Right ventricle myocardium inferior (tissue), 1 donor: ENCODE measurements around the gene RAB27A. TPM values are rescaled to one million over a fixed set of nuclear protein-coding genes. Genes with fewer than 3 reads are reported as not detected.
A peak's percentile ranks its signal among the peaks of the same experiment; 100 is the strongest.
"Not testable (repeated sequence)": the region's sequence is repeated elsewhere in the genome, so short reads cannot be mapped to it uniquely, and the experiment has no call there.

Experiments used
- ATAC-seq: fragments of 200-7000 bp; cut with Tn5 transposase; one replicate; pipeline ENCODE4 v1.9.1; 2020; ENCODE audit warnings: mild to moderate bottlenecking, moderate library complexity
- DNase-seq: peaks from one replicate; pipeline ENCODE4 v3.0.0; 2021; ENCODE audit errors: missing footprints
- intact Hi-C: fragments of 100-400 bp; cut with DNase I; formaldehyde crosslinking; loops from one replicate; pipeline ENCODE4 v1.11.0; 2022
- total RNA-seq: library from RNA; stranded (reverse); fragmentation: NEBNext Ultra II Directional; extraction: Animal tissue kit (Norgen Biotek cat#: 25700); gene quantifications from one replicate; pipeline ENCODE4 v1.2.1, GENCODE V29; 2021
- donor health status: DM: no; HTN: yes; CAD: no; lungs with severe emphysema.

RAB27A gene
- total RNA-seq, 1 donor from 2014 or later: 6.1 TPM

- DNase-seq (no peak), ATAC-seq (no peak)
- intact Hi-C loops: no loop called here
Observed at GRCh38 chr15:55284426-55284825, 5.2 kb downstream of the RAB27A start.

DNA sequence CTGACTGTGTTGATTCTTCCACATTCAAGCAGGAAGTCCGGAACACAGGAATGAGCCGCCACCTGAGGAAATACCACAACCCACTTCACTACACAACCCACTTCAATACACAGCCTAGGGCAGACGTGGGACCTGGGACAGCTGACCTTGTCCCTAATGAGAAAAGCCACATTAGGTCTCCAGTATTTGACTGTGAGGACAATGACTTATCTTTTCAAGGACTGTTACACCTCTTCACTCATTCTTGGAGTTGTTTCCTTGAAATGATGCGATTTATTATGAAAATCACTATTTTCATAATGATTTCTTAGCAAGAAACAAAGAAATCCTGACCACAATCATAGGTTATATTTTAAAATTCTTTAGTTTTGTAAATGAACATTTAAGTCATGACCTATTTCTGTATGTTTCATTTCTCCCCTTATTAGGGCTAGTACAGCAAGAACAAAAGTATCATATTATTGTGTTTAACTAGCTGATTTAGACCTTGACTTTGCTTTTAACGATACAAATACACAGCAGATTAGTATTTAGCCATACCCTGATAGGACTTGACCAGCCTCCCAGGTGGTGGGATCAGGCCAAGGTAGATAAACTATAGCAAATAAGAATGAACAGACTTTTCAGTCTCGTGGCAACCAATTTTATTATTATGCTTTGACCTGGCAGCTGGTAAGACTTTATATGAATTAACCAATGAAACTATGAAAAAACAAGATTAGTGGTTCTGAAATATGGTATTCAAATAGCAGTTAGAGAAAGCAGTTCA, 6.0 kb downstream of the RAB27A start:
- DNase-seq (no peak), ATAC-seq (no peak)
- intact Hi-C loops: no loop called here

- intact Hi-C loops: no loop called here
- no peak for ATAC-seq
- DNase-seq: no peak
Observed at GRCh38 chr15:55282284-55282833, 7.3 kb downstream of the RAB27A start.

DNA sequence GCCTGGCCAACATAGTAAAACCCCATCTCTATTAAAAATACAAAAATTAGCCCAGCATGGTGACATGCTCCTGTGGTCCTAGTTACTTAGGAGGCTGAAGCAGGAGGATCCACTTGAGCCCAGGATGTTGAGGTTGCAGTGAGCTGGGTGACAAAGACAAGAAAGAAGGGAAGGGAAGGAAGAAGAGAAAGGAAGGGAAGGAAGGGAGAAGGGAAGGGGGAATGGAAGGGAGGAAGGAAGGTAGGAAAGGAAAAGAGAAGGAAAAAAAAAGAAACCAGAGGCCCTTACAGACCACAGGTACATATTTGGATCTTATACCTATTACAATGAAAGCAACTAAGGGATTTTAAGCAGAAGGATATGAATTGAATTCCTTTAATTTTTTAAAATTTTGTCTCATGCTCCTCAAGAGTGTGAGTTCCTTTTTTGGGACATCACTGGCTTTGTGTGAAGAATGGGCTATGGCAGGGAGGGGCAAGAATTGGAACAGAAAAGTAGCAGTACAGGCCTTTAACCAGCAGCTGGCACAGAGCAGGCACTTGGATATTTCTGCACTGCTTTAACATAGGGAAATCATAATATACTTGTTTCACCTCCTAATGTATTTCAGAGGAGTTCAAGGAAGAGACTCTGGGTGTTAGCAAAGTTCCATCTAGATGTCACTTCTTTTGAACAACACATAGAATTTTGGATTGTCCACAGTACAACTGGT, 7.9 kb downstream of the RAB27A start:
- intact Hi-C loops: no loop called here
- ATAC-seq: no peak
- DNase-seq: no peak

DNA sequence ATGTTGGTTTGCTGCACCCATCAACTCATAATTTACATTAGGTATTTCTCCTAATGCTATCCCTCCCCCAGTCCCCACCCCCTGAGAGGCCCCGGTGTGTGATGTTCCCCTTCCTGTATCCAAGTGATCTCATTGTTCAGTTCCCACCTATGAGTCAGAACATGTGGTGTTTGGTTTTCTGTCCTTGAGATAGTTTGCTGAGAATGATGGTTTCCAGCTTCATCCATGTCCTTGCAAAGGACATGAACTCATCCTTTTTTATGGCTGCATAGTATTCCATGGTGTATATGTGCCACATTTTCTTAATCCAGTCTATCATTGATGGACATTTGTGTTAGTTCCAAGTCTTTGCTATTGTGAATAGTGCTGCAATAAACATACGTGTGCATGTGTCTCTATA, 9.0 kb downstream of the RAB27A start:
- DNase-seq, intact Hi-C loops, ATAC-seq: not testable (repeated sequence)

- intact Hi-C loops: no loop called here
- ATAC-seq: no peak
- no peak for DNase-seq
Observed at GRCh38 chr15:55279746-55280351, 9.8 kb downstream of the RAB27A start.

- no peak for ATAC-seq
- DNase-seq: no peak
- intact Hi-C loops: no loop called here
Observed at GRCh38 chr15:55279100-55279745, 10.4 kb downstream of the RAB27A start.

DNA sequence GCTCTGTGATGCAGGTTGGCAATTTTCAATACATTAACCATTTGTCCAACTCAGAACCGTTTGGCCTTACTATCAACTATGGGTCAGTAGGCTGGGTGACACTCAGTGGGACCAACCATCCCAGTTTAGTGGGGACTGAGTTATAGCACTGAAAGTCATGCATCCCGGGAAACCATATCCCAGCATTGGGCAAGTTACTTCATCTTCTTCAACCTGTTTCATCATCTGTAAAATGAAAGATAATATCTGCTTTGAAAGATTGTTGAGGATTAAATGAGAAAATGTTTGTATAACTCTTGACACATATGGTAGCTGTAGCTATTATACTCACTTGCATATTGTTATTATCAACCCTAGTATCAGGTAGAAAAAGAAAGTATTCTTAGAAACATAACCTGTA, 11.9 kb downstream of the RAB27A start:
- no peak for ATAC-seq
- intact Hi-C loops: no loop called here
- no peak for DNase-seq

- no peak for ATAC-seq
- DNase-seq: no peak
- intact Hi-C loops: no loop called here
Observed at GRCh38 chr15:55277116-55277564, 12.5 kb downstream of the RAB27A start.

- DNase-seq (no peak), ATAC-seq (no peak)
- intact Hi-C loops: no loop called here
Observed at GRCh38 chr15:55276324-55276723, 13.3 kb downstream of the RAB27A start.

DNA sequence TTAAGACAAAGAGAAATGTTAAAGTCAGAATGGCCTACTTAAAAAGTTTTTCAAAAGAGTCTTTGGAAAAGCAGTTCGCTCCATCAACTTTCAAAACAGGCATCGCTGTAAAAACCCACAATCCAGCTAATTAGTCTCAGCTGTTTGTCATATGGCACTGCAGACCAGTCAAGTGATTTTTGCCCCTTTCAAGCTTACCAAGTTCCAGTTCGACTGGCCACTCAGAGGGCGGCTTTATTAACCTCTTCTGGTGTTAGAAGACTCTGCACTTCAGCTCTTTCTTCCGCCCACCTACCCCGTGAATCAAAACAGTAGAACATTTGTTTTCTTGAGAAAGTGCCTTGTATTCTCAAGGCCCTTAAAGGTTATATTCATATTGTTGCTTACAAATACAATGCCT, 19.3 kb downstream of the RAB27A start:
- ATAC-seq (no peak), DNase-seq (no peak)
- intact Hi-C loops: no loop called here

- no peak for ATAC-seq
- intact Hi-C loops: no loop called here
- no peak for DNase-seq
Observed at GRCh38 chr15:55268176-55268695, 21.4 kb downstream of the RAB27A start.

- ATAC-seq (peak; percentile 59), DNase-seq (peak; percentile 84)
- intact Hi-C loops: no loop called here
Observed at GRCh38 chr15:55267401-55268175, 22.0 kb downstream of the RAB27A start.

DNA sequence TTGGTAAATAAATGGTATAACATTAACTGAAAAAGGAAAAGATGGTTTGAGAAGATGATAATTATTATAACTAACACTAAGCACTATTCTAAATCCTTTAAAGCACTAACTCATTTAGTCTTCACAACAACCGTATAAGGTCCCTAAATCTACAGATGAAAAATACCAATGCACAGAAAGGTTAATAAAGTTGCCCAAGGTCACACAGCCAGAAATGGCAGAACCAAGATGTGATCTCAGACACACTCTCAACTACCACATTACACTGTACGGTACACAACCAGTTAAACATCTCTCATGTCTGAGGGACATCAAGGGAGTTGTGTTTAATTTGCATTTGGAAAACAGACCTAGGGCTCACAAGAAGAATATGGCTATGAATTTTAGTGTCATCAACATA, 23.1 kb downstream of the RAB27A start:
- ATAC-seq (no peak), DNase-seq (no peak)
- intact Hi-C loops: no loop called here

DNA sequence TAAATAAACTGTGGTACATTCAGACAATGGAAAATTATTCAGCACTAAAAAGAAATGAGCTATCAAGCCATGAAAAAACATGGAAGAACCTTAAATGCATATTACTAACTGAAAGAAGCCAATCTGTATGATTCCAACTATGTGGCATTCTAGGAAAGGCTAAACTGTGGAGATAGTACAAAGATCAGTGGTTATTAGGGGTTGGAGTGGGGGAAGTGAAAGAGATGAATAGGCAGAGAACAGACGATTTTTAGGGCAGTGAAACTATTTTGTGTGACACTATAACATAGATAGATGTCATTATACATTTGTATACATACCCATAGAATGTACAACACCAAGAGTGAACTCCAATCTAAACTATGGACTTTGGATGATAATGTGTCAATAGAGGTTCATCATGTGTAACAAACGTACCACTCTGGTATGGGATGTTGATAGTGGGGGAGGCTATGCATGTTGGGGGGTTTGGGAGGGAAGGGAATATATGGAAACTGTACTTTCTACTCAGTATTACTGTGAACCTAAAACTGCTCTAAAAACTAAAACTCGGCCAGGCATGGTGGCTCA, 29.0 kb downstream of the RAB27A start:
- ATAC-seq (no peak), DNase-seq (no peak)
- intact Hi-C loops: no loop called here

DNA sequence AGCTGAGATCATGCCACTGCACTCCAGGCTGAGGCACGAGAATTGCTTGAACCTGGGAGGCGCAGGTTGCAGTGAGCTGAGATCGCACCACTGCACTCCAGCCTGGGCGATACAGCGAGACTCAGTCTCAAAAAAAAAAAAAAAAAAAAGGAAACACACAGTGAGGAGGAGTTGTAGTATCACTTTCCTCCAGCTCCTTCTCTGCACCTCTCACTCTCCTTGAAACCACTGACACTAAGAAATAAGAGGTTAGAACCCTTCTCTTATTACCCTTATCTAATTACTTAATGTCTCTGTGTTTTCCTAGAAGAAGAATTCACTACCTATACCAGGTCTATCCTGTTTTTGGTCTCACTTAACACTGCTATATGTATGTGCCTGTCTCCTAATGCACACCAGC, 31.7 kb downstream of the RAB27A start:
- ATAC-seq (no peak), DNase-seq (no peak)
- intact Hi-C loops: no loop called here

DNA sequence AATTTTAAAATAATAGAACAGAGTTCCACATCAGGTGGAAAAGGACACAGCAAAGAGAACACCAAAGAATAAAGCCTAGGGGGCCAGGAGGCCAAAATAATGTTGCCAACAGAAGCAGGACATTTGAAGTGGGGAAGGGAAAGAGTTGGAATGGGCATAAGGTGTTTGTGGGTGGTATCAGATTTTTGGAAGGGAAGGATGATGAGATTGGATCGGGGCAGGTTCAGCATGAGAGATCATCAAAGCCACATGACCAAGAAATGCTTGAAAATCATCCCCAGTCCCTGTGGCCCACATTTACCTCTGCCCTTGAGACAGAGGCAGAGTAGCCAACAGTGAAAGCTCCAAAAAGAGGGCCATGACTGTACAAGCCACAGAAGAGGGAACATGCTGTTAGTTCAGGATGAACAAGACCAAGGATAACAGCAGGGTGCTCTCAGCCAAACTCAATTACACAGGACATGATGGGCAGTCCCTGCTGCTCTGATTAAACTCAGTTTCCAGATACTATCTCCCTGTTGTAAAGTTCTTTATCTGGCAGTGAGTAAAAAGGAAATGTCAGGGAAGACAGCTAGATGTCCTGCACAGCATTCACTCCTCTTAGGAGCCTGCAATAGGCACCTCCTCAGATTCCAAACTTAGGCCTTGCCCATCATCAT, 32.5 kb downstream of the RAB27A start:
- intact Hi-C loops: no loop called here
- ATAC-seq (no peak), DNase-seq (no peak)
